ENCODE data around the gene MPZL1.
"Not testable (repeated sequence)": the region's sequence is repeated elsewhere in the genome, so short reads cannot be mapped to it uniquely, and the experiment has no call there.

Gene MPZL1

DNA sequence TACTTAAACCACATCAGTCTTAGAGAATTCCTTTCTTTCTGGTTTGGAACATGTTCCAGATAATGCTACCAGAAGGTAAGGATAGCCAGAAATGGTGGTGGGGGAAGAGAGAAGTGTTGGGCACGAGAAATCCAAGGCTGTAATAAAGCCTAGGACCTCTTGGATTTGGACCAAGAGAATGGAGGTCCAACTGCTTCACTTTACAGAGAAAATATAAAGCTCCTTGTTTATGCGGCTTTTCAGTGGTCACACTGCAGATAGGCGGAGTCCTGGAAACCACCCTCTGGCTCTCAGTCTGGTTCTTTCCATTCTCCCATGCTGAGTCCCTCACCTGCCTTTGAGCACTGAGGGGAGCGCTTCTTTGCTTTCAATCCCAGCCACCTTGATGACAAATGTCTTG lies 104.3 kb downstream of the MPZL1 start:
- DNase-seq (ENCODE audit: low spot score), result no peak
- in situ Hi-C loops (cut with MboI; ENCODE audit: low pct_unique_long_range_greater_than_20kb, low sequenced_read_pairs, unreplicated experiment), result no loop called here
- TF ChIP-seq, protein P1, sequence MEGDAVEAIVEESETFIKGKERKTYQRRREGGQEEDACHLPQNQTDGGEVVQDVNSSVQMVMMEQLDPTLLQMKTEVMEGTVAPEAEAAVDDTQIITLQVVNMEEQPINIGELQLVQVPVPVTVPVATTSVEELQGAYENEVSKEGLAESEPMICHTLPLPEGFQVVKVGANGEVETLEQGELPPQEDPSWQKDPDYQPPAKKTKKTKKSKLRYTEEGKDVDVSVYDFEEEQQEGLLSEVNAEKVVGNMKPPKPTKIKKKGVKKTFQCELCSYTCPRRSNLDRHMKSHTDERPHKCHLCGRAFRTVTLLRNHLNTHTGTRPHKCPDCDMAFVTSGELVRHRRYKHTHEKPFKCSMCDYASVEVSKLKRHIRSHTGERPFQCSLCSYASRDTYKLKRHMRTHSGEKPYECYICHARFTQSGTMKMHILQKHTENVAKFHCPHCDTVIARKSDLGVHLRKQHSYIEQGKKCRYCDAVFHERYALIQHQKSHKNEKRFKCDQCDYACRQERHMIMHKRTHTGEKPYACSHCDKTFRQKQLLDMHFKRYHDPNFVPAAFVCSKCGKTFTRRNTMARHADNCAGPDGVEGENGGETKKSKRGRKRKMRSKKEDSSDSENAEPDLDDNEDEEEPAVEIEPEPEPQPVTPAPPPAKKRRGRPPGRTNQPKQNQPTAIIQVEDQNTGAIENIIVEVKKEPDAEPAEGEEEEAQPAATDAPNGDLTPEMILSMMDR (IDR thresholded peaks at IDR 0.05; ENCODE audit: extremely low read depth, insufficient read depth, missing control alignments), result no peak

- TF ChIP-seq, protein P1 (IDR thresholded peaks at IDR 0.05; ENCODE audit: extremely low read depth, insufficient read depth, missing control alignments), result no peak
- DNase-seq (ENCODE audit: low spot score), result no peak
- in situ Hi-C loops (cut with MboI; ENCODE audit: low pct_unique_long_range_greater_than_20kb, low sequenced_read_pairs, unreplicated experiment), result no loop called here
Observed at GRCh38 chr1:167829868-167830267, 108.1 kb downstream of the MPZL1 start.

DNA sequence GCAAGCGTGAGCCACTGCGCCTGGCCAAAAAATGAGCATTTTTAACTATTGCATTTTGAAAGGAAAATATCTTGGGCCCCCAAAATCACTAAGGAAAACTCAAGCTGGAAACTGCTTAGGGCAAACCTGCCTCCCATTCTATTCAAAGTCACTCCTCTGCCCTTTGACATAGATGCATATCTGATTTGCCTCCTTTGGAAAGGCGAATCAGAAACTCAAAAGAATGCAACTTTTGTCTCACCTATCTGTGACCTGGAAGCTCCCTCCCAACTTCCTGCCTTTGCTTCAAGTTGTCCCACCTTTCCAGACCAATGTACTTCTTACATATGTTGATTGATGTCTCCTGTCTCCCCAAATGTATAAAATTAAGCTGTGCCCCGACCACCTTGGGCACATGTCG lies 108.9 kb downstream of the MPZL1 start:
- in situ Hi-C loops (cut with MboI; ENCODE audit: low pct_unique_long_range_greater_than_20kb, low sequenced_read_pairs, unreplicated experiment); DNase-seq (ENCODE audit: low spot score): not testable (repeated sequence)

DNA sequence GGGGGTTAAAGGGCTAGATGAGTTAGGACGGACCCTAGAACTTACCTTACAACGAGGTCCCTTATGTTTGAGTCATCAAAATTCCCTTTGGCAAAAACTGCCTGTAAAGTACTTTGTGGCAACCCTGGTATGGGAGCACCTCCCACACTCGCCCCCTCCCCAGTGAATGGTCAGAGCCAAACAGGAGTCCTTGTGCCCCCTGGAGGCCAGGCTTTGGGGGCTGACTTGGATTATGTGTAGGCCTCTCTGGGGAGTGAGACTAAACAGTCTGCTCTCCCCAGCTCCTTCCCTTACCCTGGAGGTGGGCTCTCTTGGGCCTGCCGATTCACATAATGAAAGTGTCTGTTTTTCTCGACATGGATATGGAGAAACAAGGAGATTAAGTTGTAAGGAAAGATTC lies 110.9 kb downstream of the MPZL1 start:
- in situ Hi-C loops (cut with MboI; ENCODE audit: low pct_unique_long_range_greater_than_20kb, low sequenced_read_pairs, unreplicated experiment), result no loop called here
- TF ChIP-seq, protein P1 (IDR thresholded peaks at IDR 0.05; ENCODE audit: extremely low read depth, insufficient read depth, missing control alignments), result no peak
- no peak for DNase-seq (ENCODE audit: low spot score)

- in situ Hi-C loops (cut with MboI; ENCODE audit: low pct_unique_long_range_greater_than_20kb, low sequenced_read_pairs, unreplicated experiment), result no loop called here
- DNase-seq (ENCODE audit: low spot score), result no peak
- TF ChIP-seq, protein P1 (IDR thresholded peaks at IDR 0.05; ENCODE audit: extremely low read depth, insufficient read depth, missing control alignments), result no peak
Observed at GRCh38 chr1:167833904-167834303, 112.1 kb downstream of the MPZL1 start.

DNA sequence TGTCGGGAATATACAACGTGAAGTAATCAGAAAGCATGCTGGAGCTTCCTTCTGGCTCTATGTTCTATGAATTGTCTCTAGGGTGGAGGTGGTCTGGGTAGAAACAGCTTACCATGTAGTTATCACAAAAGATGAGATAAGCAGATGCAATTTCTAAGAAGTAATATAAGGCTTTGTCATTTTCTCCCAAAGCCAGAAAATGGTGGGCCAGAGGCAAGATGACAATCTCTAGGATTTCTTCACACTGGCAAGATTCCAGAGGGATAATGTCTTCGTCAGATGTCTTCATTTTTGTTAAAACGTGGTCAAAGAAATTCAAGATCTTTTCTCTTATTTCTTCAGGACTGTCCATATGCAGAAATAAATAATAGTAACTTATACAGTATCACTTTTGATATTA lies 114.4 kb downstream of the MPZL1 start:
- in situ Hi-C loops (cut with MboI; ENCODE audit: low pct_unique_long_range_greater_than_20kb, low sequenced_read_pairs, unreplicated experiment), result no loop called here
- DNase-seq (ENCODE audit: low spot score), result no peak
- TF ChIP-seq, protein P1 (IDR thresholded peaks at IDR 0.05; ENCODE audit: extremely low read depth, insufficient read depth, missing control alignments), result no peak

DNA sequence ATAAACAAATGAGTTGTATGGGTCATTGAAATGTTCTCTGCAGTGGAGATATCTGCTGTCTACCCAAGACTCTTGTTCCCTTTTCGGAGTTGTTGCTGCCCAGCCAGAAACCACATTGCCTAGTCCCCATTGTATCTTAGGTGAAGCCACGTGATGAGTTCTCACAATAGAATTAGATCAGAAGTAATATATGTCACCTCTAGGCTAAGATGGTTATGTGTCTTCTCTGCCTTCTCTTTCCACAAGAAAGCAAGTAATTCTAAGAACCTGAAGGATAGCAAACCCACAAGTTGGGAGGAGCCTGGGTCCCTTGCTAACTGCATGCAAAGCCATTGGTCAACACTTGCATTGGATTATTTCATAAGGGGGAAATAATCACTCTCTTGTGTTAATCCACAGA lies 115.5 kb downstream of the MPZL1 start:
- TF ChIP-seq, protein P1 (IDR thresholded peaks at IDR 0.05; ENCODE audit: extremely low read depth, insufficient read depth, missing control alignments), result no peak
- in situ Hi-C loops (cut with MboI; ENCODE audit: low pct_unique_long_range_greater_than_20kb, low sequenced_read_pairs, unreplicated experiment), result no loop called here
- no peak for DNase-seq (ENCODE audit: low spot score)
